ENCODE data around the gene HLA-DRA. TPM values are rescaled to one million over a fixed set of nuclear protein-coding genes. Genes with fewer than 3 reads are reported as not detected.

Gene HLA-DRA
- polyA plus RNA-seq, 1 donor from 2014 or later: not detected

DNA sequence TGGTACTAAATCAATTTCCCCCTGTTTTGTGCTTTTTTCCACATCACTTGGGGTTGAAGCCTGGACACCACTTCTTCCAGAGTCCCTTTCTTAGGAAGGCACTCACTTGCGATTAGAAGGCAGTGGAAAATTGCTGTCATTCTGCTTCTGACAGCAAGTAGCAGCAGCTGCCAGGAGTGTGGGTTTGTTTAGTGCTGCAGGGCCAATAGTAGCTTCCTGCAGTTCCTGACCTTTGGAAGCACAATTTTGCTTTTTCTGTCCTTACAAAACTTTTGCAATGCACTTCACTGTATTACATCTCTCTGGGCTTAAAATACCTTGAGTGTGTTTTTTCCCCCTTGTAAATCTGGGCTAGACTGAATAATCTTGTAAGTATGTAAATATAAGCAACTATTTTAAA lies 12.5 kb upstream of the HLA-DRA start:
- H3K9me3 ChIP-seq (ENCODE audit: low read length): no peaks in the 10 kb centered on the region
- no peak overlapping the region for H3K27ac ChIP-seq (ENCODE audit: low read length)
- no peak overlapping the region for H3K9ac ChIP-seq (ENCODE audit: low read length)
- H3K9me2 ChIP-seq (ENCODE audit: insufficient read depth, low read length): no peaks in the 10 kb centered on the region
- no peaks in the 10 kb centered on the region for H3K27me3 ChIP-seq (ENCODE audit: insufficient read depth, low read depth, low read length)
- no peak overlapping the region for H2AFZ ChIP-seq (ENCODE audit: low read depth, low read length)
- H3K36me3 ChIP-seq (ENCODE audit: insufficient read depth, low read length): no peaks in the 10 kb centered on the region
- no peak for TF ChIP-seq EZH2 (IDR thresholded peaks at IDR 0.05; ENCODE audit: borderline replicate concordance, insufficient read depth, low read length, poor library complexity, severe bottlenecking)
- no peak for TF ChIP-seq MXI1 (conservative IDR thresholded peaks at IDR 0.05; ENCODE audit: poor library complexity, severe bottlenecking)
- TF ChIP-seq, protein P1, sequence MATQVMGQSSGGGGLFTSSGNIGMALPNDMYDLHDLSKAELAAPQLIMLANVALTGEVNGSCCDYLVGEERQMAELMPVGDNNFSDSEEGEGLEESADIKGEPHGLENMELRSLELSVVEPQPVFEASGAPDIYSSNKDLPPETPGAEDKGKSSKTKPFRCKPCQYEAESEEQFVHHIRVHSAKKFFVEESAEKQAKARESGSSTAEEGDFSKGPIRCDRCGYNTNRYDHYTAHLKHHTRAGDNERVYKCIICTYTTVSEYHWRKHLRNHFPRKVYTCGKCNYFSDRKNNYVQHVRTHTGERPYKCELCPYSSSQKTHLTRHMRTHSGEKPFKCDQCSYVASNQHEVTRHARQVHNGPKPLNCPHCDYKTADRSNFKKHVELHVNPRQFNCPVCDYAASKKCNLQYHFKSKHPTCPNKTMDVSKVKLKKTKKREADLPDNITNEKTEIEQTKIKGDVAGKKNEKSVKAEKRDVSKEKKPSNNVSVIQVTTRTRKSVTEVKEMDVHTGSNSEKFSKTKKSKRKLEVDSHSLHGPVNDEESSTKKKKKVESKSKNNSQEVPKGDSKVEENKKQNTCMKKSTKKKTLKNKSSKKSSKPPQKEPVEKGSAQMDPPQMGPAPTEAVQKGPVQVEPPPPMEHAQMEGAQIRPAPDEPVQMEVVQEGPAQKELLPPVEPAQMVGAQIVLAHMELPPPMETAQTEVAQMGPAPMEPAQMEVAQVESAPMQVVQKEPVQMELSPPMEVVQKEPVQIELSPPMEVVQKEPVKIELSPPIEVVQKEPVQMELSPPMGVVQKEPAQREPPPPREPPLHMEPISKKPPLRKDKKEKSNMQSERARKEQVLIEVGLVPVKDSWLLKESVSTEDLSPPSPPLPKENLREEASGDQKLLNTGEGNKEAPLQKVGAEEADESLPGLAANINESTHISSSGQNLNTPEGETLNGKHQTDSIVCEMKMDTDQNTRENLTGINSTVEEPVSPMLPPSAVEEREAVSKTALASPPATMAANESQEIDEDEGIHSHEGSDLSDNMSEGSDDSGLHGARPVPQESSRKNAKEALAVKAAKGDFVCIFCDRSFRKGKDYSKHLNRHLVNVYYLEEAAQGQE (IDR thresholded peaks at IDR 0.05; ENCODE audit: borderline replicate concordance): no peak
- no peak for TF ChIP-seq POLR2AphosphoS5 (IDR thresholded peaks at IDR 0.05)
- TF ChIP-seq TAF1 (IDR thresholded peaks at IDR 0.05; ENCODE audit: low read depth): no peak
- TF ChIP-seq CTCF (IDR thresholded peaks at IDR 0.05; ENCODE audit: poor library complexity, severe bottlenecking): no peak
- TF ChIP-seq RAD21 (conservative IDR thresholded peaks at IDR 0.05): no peak
- no peak for TF ChIP-seq EP300 (conservative IDR thresholded peaks at IDR 0.05; ENCODE audit: poor library complexity, severe bottlenecking)
- TF ChIP-seq SMC3 (conservative IDR thresholded peaks at IDR 0.05; ENCODE audit: poor library complexity): no peak
- H4K20me1 ChIP-seq (ENCODE audit: insufficient read depth): no peaks in the 10 kb centered on the region
- no peak overlapping the region for H3K4me2 ChIP-seq (ENCODE audit: low read length)
- no peak overlapping the region for H3K4me3 ChIP-seq (ENCODE audit: low read length)
- no peaks in the 10 kb centered on the region for H3K79me2 ChIP-seq (replicated peaks; ENCODE audit: insufficient read depth, low read length)
- H3F3A ChIP-seq (ENCODE audit: insufficient read depth, low read length, poor library complexity, severe bottlenecking): no peaks in the 10 kb centered on the region

DNA sequence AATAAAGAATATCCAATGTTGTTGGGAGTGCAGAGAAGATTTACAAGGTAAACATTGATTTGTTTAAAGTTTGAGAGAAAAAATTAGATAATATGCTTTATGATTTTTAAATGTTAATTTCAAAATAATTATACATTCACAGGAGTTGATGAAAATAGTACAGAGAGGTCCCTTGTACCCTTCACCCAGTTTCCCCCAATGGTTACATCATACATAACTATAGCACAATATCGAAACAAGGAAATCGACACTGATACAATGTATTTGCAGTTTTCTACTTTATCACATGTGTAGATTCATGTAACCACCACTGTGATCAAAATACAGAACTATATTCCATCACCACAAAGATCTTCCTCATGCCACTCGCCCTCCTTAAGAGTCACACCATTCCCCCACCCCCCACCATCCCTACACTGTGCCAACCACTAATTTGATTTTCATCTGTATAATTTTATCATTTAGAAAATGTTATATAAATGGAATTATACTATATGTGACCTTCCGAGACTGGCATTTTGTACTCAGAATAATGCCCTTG lies 11.7 kb upstream of the HLA-DRA start:
- Histone ChIP-seq H3K4me2 (ENCODE audit: low read length) (no peak overlapping the region), H3K4me3 (ENCODE audit: low read length) (no peak overlapping the region), H3K9me2 (ENCODE audit: insufficient read depth, low read length) (no peaks in the 10 kb centered on the region), H3F3A (ENCODE audit: insufficient read depth, low read length, poor library complexity, severe bottlenecking) (no peaks in the 10 kb centered on the region), H2AFZ (ENCODE audit: low read depth, low read length) (no peak overlapping the region), H4K20me1 (ENCODE audit: insufficient read depth) (no peaks in the 10 kb centered on the region), H3K79me2 (replicated peaks; ENCODE audit: insufficient read depth, low read length) (no peaks in the 10 kb centered on the region), H3K27me3 (ENCODE audit: insufficient read depth, low read depth, low read length) (no peaks in the 10 kb centered on the region), H3K27ac (ENCODE audit: low read length) (no peak overlapping the region), H3K36me3 (ENCODE audit: insufficient read depth, low read length) (no peaks in the 10 kb centered on the region), H3K9ac (ENCODE audit: low read length) (no peak overlapping the region), H3K9me3 (ENCODE audit: low read length) (no peaks in the 10 kb centered on the region)
- TF ChIP-seq SMC3 (conservative IDR thresholded peaks at IDR 0.05; ENCODE audit: poor library complexity): no peak
- TF ChIP-seq EP300 (conservative IDR thresholded peaks at IDR 0.05; ENCODE audit: poor library complexity, severe bottlenecking): no peak

All from neural cell (in vitro differentiated cells).